Tibial artery (tissue), 4 donors: ENCODE measurements around the gene ALDH1B1.

ENCODE experiments used
- DNase-seq, 2 donors: peaks; one replicate each; pipeline ENCODE4 v3.0.0-alpha.2; 2019
- H3K27ac ChIP-seq, 2 donors: fragments of 200-600 bp; sonication (generic) in 1 of 2; 1 replicate in 1 of 2; 2 replicates in 1 of 2; pipeline ENCODE4 v1.5.1; 2018 to 2019; ENCODE audit warnings: mild to moderate bottlenecking in 1 of 2
- H3K27me3 ChIP-seq, 2 donors: fragments of 200-600 bp; sonication (generic) in 1 of 2; one replicate each; pipeline versions ENCODE4 v1.5.1 to v1.6.0; 2016 to 2019
- H3K36me3 ChIP-seq, 3 donors: fragments of 200-600 bp; sonication (generic) in 2 of 3; one replicate each; pipeline ENCODE4 v1.5.1; 2016 to 2019; ENCODE audit warnings: mild to moderate bottlenecking in 2 of 3
- H3K4me1 ChIP-seq, 4 donors: fragments of 200-600 bp; sonication (generic) in 2 of 4; 1 replicate in 3 of 4; 2 replicates in 1 of 4; pipeline ENCODE4 v1.5.1; 2016 to 2019
- H3K4me3 ChIP-seq, 2 donors: fragments of 200-600 bp; sonication (generic) in 1 of 2; 1 replicate in 1 of 2; 2 replicates in 1 of 2; pipeline ENCODE4 v1.5.1; 2018 to 2019; ENCODE audit warnings: mild to moderate bottlenecking in 2 of 2
- H3K9me3 ChIP-seq, 3 donors: fragments of 200-600 bp; sonication (generic) in 1 of 3; one replicate each; pipeline ENCODE4 v1.5.1; 2016 to 2019
- CTCF ChIP-seq, 2 experiments: fragments of 200-600 bp in 1 of 2; fragments of 450-650 bp in 1 of 2; IDR thresholded peaks; one replicate each; pipeline ENCODE4 v1.5.1; 2017 to 2019; ENCODE audit warnings: antibody characterized with exemption in 2 of 2, mild to moderate bottlenecking in 1 of 2, moderate library complexity in 1 of 2
- intact Hi-C: fragments of 100-400 bp; cut with DNase I; formaldehyde crosslinking; loops from one replicate; pipeline ENCODE4 v1.15.0; 2023; ENCODE audit warnings: low total_unique reads

The ALDH1B1 gene

GRCh38 chr9:38423973-38424843, 31.7 kb downstream of the ALDH1B1 start, which contains the start of gene IGFBPL1:
Gene IGFBPL1, minus strand, starts transcription at chr9:38424454. Its CDS starts 30 bp downstream, at chr9:38424424.
- Histone ChIP-seq H3K4me1 (peaks cover 0 to 38% (median 16%) of the 10 kb centered on the region in 4 donors), H3K9me3 (no peaks in the 10 kb centered on the region), H3K4me3 (peak within 1 kb of the TSS; percentile 52 to 60), H3K36me3 (no peaks in the 10 kb centered on the region), H3K27me3 (no peaks in the 10 kb centered on the region), H3K27ac (peak within 1 kb of the TSS; percentile 70 to 75)
- intact Hi-C loops = loop anchor here (5.0 kb wide), 1 partner anchor 522 kb away; the partner anchor contains the start of gene SLC25A51
- TF ChIP-seq CTCF (IDR thresholded peaks at IDR 0.05) = no peak
- DNase-seq = no peak

GRCh38 chr9:38424918-38425317, 32.4 kb downstream of the ALDH1B1 start:
- Histone ChIP-seq H3K4me1 (peaks cover 0 to 38% (median 16%) of the 10 kb centered on the region in 4 donors), H3K27ac (peak overlapping the region in 1 of 2 donors; percentile 75), H3K4me3 (peak overlapping the region; percentile 52 to 60), H3K27me3 (no peaks in the 10 kb centered on the region), H3K36me3 (no peaks in the 10 kb centered on the region), H3K9me3 (no peaks in the 10 kb centered on the region)
- TF ChIP-seq CTCF (IDR thresholded peaks at IDR 0.05) = no peak
- intact Hi-C loops = loop anchor here (5.0 kb wide), 1 partner anchor 523 kb away; the partner anchor contains the start of gene SLC25A51
- DNase-seq = no peak

GRCh38 chr9:38428062-38428461, 35.6 kb downstream of the ALDH1B1 start:
- H3K27ac ChIP-seq = no peak overlapping the region
- H3K4me3 ChIP-seq = no peak overlapping the region
- no peaks in the 10 kb centered on the region for H3K27me3 ChIP-seq
- no peaks in the 10 kb centered on the region for H3K9me3 ChIP-seq
- peaks cover 0 to 23% (median 8%) of the 10 kb centered on the region in 4 donors for H3K4me1 ChIP-seq
- intact Hi-C loops = no loop called here
- TF ChIP-seq CTCF (IDR thresholded peaks at IDR 0.05) = no peak
- no peaks in the 10 kb centered on the region for H3K36me3 ChIP-seq
- DNase-seq = no peak

GRCh38 chr9:38431116-38431515, 38.6 kb downstream of the ALDH1B1 start:
- Histone ChIP-seq H3K27me3 (no peaks in the 10 kb centered on the region), H3K4me1 (no peaks in the 10 kb centered on the region), H3K9me3 (no peaks in the 10 kb centered on the region), H3K4me3 (no peak overlapping the region), H3K27ac (no peak overlapping the region), H3K36me3 (no peaks in the 10 kb centered on the region)
- no peak for DNase-seq
- intact Hi-C loops = loop anchor here (5.0 kb wide), 1 partner anchor 59 kb away; no protein-coding TSS in a partner anchor
- no peak for TF ChIP-seq CTCF (IDR thresholded peaks at IDR 0.05)

GRCh38 chr9:38432922-38433510, 40.5 kb downstream of the ALDH1B1 start:
- DNase-seq = no peak
- Histone ChIP-seq H3K36me3 (no peaks in the 10 kb centered on the region), H3K4me1 (no peaks in the 10 kb centered on the region), H3K27ac (no peak overlapping the region), H3K27me3 (no peaks in the 10 kb centered on the region), H3K4me3 (no peak overlapping the region), H3K9me3 (no peaks in the 10 kb centered on the region)
- peak; percentile 60 to 69 for TF ChIP-seq CTCF (IDR thresholded peaks at IDR 0.05)
- intact Hi-C loops = loop anchor here (5.0 kb wide), 1 partner anchor 61 kb away; no protein-coding TSS in a partner anchor
